DOHH2 (cell line): ENCODE data around the gene TBC1D4.

ENCODE experiments used
- H3F3A ChIP-seq: fragments of 200-600 bp; sonication (generic), shearing (Covaris generic); 2 replicates; pipeline ENCODE4 v1.6.0; 2016; ENCODE audit warnings: antibody characterized with exemption, mild to moderate bottlenecking; ENCODE audit not compliant: control insufficient read depth, insufficient read depth
- H3K27ac ChIP-seq: fragments of 200-600 bp; sonication (generic); 2 replicates; pipeline ENCODE4 v1.5.1; 2014; ENCODE audit warnings: low read depth, mild to moderate bottlenecking, low read length, moderate library complexity
- H3K27me3 ChIP-seq: fragments of 200-600 bp; sonication (generic); 2 replicates; pipeline ENCODE4 v1.6.1; 2014; ENCODE audit warnings: mild to moderate bottlenecking, low read length, mixed read lengths; ENCODE audit not compliant: control insufficient read depth
- H3K36me3 ChIP-seq: fragments of 200-600 bp; sonication (generic); 2 replicates; pipeline ENCODE4 v1.6.1; 2014; ENCODE audit warnings: mild to moderate bottlenecking, low read length, moderate library complexity, mixed read lengths; ENCODE audit not compliant: control insufficient read depth
- H3K4me1 ChIP-seq: fragments of 200-600 bp; sonication (generic); 2 replicates; pipeline ENCODE4 v1.6.1; 2014; ENCODE audit warnings: mild to moderate bottlenecking, low read length, mixed read lengths; ENCODE audit not compliant: control insufficient read depth
- H3K4me2 ChIP-seq: fragments of 200-600 bp; sonication (generic); 2 replicates; pipeline ENCODE4 v1.6.0; 2014; ENCODE audit warnings: mild to moderate bottlenecking, low read length, moderate library complexity
- H3K4me3 ChIP-seq: fragments of 200-600 bp; sonication (generic); 2 replicates; pipeline ENCODE4 v1.5.1; 2014; ENCODE audit warnings: mild to moderate bottlenecking, low read length, mixed read lengths
- H3K79me2 ChIP-seq: fragments of 200-600 bp; sonication (generic); 2 replicates; pipeline ENCODE4 v1.6.1; 2014; ENCODE audit warnings: mild to moderate bottlenecking, low read length, mixed read lengths; ENCODE audit not compliant: control insufficient read depth
- H3K9me2 ChIP-seq: fragments of 200-600 bp; sonication (generic); replicated peaks from 2 replicates; pipeline ENCODE4 v1.6.1; 2014; ENCODE audit warnings: mild to moderate bottlenecking, low read length, mixed read lengths; ENCODE audit not compliant: control insufficient read depth
- H3K9me3 ChIP-seq: fragments of 200-600 bp; sonication (generic); 2 replicates; pipeline ENCODE4 v1.6.1; 2014; ENCODE audit warnings: antibody characterized with exemption, low read length, mixed read lengths; ENCODE audit not compliant: control insufficient read depth, insufficient read depth
- H4K20me1 ChIP-seq: fragments of 200-600 bp; sonication (generic); 2 replicates; pipeline ENCODE4 v1.6.0; 2014; ENCODE audit warnings: low read depth, mild to moderate bottlenecking, antibody characterized with exemption, low read length, moderate library complexity; ENCODE audit not compliant: control insufficient read depth, insufficient read depth
- EZH2phosphoT487 ChIP-seq: fragments of 200-600 bp; sonication (generic); IDR thresholded peaks from 2 replicates; pipeline ENCODE4 v1.6.1; 2017; ENCODE audit warnings: borderline replicate concordance, mild to moderate bottlenecking, antibody characterized with exemption, low read length, moderate library complexity, mixed read lengths
- TF ChIP-seq, protein P1 (sequence below): fragments of 200-600 bp; sonication (generic); IDR thresholded peaks from one replicate; pipeline ENCODE4 v1.5.1; 2014; ENCODE audit warnings: antibody characterized with exemption, mild to moderate bottlenecking, low read depth, low read length; ENCODE audit not compliant: poor library complexity, severe bottlenecking

The TBC1D4 gene

DNA sequence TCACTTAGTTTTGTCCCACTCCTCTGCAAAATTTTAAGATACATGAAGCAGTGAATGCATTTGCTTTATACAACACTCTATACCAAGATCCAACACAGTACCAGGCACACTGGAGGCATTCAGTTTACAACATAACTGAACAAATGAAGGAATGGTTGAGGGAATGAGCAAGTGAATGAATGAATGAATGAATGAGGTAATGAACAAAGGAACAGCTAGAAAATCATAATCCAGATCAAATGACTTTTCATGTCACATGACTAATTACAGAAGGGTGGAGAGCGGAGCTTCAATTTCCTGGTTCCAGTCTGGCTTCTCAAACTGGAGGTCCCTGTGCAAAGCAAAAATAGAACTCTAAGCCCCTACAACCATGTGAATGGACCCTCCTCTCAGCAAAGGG is 16.7 kb downstream of the TBC1D4 start:
- H4K20me1 ChIP-seq, result peaks cover 36% of the 10 kb centered on the region; the same call in 1 of the 2 replicates
- no peak overlapping the region for H3K27ac ChIP-seq
- peaks cover 40% of the 10 kb centered on the region for H3K4me1 ChIP-seq
- no peak overlapping the region for H3K4me3 ChIP-seq
- TF ChIP-seq, protein P1, sequence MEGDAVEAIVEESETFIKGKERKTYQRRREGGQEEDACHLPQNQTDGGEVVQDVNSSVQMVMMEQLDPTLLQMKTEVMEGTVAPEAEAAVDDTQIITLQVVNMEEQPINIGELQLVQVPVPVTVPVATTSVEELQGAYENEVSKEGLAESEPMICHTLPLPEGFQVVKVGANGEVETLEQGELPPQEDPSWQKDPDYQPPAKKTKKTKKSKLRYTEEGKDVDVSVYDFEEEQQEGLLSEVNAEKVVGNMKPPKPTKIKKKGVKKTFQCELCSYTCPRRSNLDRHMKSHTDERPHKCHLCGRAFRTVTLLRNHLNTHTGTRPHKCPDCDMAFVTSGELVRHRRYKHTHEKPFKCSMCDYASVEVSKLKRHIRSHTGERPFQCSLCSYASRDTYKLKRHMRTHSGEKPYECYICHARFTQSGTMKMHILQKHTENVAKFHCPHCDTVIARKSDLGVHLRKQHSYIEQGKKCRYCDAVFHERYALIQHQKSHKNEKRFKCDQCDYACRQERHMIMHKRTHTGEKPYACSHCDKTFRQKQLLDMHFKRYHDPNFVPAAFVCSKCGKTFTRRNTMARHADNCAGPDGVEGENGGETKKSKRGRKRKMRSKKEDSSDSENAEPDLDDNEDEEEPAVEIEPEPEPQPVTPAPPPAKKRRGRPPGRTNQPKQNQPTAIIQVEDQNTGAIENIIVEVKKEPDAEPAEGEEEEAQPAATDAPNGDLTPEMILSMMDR, result no peak
- TF ChIP-seq EZH2phosphoT487, result no peak
- H3K4me2 ChIP-seq, result no peak overlapping the region
- H3K9me2 ChIP-seq, result no peaks in the 10 kb centered on the region
- H3K27me3 ChIP-seq, result no peaks in the 10 kb centered on the region
- 0 out of 2 replicates have a peak, but pooled peaks cover 4% of the 10 kb centered on the region for H3F3A ChIP-seq
- peaks cover 85% of the 10 kb centered on the region for H3K36me3 ChIP-seq
- peaks cover 100% of the 10 kb centered on the region for H3K79me2 ChIP-seq
- H3K9me3 ChIP-seq, result no peaks in the 10 kb centered on the region

DNA sequence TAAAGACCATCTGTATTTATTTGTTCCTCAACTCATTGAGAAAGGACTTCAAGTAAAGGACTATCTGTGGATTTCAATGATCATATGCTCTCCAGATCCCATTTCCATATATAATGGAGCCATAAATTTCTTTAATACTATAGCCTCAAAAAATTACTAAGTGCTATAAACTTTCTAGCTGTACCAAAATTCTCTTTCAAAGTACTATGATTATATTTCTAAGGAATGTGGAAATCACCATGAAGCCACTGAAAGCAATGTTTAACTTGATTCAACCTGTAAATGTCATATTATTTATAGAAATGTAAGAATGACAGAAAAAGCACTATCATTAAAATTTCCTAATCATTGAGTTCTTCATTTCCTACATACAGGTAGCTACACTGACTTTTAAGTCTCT is 20.7 kb downstream of the TBC1D4 start:
- Histone ChIP-seq H3K4me3 (no peak overlapping the region), H4K20me1 (peaks cover 21% of the 10 kb centered on the region; the same call in 1 of the 2 replicates), H3K9me3 (no peaks in the 10 kb centered on the region), H3K9me2 (no peaks in the 10 kb centered on the region), H3K27me3 (no peaks in the 10 kb centered on the region), H3K4me2 (no peak overlapping the region), H3K79me2 (peaks cover 98% of the 10 kb centered on the region), H3F3A (no peaks in the 10 kb centered on the region), H3K27ac (no peak overlapping the region), H3K4me1 (peaks cover 56% of the 10 kb centered on the region), H3K36me3 (peaks cover 73% of the 10 kb centered on the region)
- no peak for TF ChIP-seq EZH2phosphoT487
- TF ChIP-seq, protein P1, result no peak

GRCh38 chr13:75460644-75461043 is 21.3 kb downstream of the TBC1D4 start:
- H4K20me1 ChIP-seq, result peaks cover 26% of the 10 kb centered on the region; the same call in 1 of the 2 replicates
- no peak overlapping the region for H3K4me3 ChIP-seq
- no peaks in the 10 kb centered on the region for H3K9me3 ChIP-seq
- peaks cover 61% of the 10 kb centered on the region for H3K4me1 ChIP-seq
- H3K4me2 ChIP-seq, result no peak overlapping the region
- TF ChIP-seq, protein P1, result no peak
- TF ChIP-seq EZH2phosphoT487, result no peak
- H3K27me3 ChIP-seq, result no peaks in the 10 kb centered on the region
- H3K9me2 ChIP-seq, result no peaks in the 10 kb centered on the region
- no peak overlapping the region for H3K27ac ChIP-seq
- peaks cover 98% of the 10 kb centered on the region for H3K79me2 ChIP-seq
- no peaks in the 10 kb centered on the region for H3F3A ChIP-seq
- peaks cover 66% of the 10 kb centered on the region for H3K36me3 ChIP-seq
